ENCODE results near the gene GABARAPL1. TPM values are rescaled to one million over a fixed set of nuclear protein-coding genes. Genes with fewer than 3 reads are reported as not detected.
"Not testable (repeated sequence)": the region's sequence is repeated elsewhere in the genome, so short reads cannot be mapped to it uniquely, and the experiment has no call there.

GABARAPL1 gene
- polyA plus RNA-seq, 5 donors = 34.2 to 53.1 (median 45.0) TPM

DNA sequence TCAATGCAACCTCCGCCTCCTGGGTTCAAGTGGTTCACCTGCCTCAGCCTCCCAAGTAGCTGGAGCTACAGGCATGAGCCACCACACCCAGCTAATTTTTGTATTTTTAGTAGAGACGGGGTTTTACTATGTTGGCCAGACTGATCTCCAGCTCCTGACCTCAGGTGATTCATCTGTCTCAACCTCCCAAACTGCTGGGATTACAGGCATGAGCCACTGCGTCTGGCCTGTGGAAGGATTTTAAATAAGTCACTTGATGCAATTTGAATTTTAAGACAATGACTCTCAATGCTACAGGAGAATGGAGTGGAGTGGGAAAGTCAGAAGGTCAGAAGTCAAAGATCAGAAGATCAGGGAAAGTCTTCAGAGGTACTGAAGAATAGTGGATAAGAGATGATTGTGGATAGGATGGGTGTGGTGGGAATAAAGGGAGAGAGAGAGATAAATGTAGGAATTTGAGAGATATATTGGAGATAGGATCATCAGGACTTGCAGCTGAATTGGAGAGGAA, 18.5 kb upstream of the GABARAPL1 start:
- DNase-seq = no peak

DNA sequence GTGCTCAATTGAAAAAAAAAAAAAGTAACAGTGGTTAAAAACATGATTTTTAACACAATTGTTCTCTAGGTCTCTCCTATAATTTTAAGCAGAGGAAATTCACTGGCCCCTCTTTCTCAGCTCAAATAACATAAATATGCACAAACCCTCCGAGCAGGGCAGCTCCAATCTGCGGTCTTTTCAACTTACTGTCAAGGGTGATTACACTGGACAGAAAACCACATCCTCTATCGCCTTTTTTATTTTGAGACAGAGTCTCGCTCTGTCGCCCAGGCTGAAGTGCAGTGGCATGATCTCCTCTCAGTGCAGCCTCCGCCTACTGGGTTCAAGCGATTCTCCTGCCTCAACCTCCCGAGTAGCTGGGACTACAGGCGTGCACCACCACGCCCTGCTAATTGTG, 16.5 kb upstream of the GABARAPL1 start:
- DNase-seq = no peak

DNA sequence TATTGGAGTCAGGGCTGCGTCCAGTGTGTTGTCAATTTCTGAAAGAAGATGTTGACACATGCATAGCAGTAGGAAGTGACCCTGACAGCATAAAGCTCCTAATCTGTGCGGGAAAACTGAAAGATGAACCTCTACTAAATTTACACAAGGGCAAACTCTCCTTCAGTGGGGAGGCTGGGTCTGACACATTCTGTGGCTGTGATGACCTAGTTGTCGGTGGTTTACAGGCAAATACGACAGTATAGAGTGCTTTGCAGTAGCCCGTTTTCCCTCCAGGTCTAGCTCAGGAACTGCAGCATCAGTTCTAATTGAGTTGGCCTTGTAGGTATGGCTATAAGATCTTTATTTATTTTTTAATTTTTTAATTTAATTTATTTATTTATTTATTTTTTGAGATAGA, 14.8 kb upstream of the GABARAPL1 start:
- DNase-seq = no peak

DNA sequence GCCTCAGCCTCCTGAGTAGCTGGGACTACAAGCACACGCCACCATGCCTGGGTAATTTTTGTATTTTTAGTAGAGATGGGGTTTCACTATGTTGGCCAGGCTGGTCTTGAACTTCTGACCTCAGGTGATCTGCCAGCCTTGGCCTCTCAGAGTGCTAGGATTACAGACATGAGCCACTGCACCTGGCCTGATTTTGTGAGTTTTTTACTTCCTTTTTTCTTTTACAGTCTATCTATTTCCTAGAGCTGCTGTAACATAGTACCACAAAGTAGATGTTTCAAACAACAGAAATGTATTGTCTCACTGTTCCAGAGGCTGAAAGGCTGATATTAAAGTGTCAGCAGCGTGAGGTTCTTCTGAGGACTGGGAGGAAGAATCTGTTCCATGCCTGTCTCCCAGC, 8.2 kb upstream of the GABARAPL1 start:
- DNase-seq = not testable (repeated sequence)

DNA sequence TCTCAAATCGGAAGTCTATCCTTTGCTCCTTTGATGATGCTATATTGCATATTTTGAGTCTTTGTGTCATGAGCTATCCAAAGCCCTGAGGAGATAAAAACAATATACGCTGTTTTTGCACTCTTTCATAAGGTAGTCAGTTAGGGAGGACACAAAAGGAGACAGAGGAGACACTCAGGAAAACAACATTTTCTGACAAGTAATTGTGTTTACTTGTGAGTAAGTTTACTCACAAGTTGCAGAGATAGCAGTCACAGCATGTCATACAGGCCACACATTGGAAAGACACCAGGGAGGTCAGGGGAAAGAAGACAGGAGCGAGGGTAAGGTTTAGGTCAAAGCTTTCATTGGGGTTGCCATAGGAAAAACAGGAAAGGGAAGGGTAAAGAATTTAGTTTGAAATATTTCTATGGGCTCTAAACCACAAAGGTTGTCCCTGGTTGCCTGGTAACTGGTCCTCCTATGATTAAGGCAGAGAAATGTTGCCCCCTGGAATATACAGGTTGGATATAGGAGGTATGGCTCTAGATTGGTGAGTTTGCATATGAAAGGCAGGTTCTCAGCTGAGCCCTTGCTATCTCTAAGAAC, 7.4 kb upstream of the GABARAPL1 start:
- no peak for DNase-seq

DNA sequence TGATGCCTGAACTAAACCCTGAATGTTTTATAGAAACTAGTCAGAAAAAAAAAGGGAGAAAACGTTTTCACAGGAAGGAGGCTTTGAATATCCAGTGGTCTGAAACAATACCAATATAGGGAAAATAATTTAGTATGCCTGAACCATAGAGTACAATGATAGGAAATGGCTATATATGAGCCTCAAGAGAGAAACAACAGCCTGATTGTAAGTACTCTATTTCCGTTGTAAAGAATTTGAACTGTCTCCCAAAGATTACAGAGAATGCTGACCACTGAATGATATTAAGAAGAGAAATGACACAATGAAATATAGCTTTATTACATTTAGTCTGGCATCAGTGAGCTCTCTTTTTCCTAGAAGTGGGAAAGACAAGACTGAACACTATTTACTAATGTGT, 5.5 kb upstream of the GABARAPL1 start:
- no peak for DNase-seq

DNA sequence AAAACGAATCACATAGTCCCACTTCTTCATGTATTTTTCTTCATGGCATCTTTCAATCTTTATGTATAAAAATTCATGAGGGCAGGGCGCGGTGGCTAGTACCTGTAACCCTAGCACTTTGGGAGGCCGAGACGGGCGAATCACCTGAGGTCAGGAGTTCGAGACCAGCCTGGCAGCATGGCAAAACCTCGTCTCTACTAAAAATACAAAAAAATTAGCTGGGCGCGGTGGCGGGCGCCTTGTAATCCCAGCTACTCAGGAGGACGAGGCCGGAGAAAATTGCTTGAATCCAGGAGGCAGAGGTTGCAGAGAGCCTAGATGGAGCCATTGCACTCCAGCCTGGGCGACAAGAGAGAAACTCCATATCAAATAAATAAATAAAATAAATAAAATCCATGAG, 2.5 kb upstream of the GABARAPL1 start:
- no peak for DNase-seq

DNA sequence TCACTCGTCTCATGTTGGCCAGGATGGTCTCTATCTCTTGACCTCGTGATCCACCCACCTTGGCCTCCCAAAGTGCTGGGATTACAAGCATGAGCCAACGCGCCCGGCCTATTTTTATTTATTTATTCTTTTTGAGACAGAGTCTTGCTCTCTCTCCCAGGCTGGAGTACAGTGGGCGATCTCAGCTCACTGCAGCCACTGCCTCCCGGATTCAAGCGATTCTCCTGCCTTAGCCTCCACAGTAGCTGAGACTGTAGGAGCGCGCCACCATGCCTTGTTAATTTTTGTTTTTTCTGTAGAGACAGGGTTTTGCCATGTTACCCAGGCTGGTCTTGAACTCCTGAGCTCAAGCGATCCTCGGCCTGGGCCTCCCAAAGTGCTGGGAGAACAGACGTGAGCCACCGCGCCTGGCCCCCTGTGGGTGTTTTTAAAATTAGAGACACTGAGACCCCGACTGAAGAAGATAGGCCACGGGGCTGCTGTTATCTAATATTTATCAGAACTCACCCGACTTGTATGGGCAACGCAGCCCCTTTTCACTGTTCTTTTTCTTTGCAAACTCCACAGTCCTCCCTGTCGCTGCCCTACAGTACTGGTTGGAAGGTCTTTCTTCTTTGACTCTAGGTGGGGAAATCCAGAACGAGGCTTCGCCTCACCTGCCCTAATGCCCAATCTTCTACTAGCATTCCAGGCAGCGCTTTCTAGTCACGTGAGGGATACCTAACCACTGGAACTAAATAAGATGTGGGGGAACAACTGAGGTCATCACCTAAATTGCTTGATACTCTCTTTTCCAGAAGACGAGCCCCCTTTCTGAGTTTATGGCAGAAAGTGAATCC, 1.4 kb upstream of the GABARAPL1 start:
- no peak for DNase-seq

DNA sequence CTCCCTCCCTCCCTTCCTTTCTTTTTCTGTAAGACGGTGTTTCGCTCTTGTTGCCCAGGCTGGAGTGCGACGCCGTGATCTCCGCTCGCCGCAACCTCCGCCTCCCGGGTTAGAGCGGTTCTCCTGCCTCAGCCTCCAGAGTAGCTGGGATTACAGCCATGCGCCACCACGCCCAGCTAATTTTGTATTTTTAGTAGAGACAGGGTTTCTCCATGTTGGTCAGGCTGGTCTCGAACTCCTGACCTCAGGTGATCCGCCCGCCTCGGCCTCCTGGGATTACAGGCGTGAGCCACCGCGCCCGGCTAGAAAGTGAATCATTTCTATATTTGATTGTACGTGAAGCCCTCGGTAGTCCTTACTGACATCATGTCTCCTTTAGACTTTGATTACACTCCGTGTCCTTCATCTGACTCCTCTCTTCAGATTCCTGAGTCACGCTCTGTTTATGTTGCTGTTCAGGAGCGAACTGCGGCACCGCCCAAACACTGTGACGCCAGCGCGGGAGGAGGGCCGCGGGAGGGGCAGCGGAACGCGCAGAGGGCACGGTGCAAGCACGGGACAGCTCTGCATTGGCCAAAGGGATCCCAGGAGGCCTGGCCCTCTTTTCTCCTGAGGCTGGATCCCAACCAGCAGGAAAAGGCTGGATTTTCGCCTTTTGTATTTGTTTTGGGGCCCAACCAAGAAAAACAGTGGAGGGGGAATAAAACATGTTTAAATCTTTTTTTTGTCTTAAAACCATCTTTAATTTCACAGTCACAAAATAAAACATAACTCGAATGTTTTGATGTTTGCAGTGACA, 538 bp upstream of the GABARAPL1 start:
- peak; percentile 95 to 97 for DNase-seq

DNA sequence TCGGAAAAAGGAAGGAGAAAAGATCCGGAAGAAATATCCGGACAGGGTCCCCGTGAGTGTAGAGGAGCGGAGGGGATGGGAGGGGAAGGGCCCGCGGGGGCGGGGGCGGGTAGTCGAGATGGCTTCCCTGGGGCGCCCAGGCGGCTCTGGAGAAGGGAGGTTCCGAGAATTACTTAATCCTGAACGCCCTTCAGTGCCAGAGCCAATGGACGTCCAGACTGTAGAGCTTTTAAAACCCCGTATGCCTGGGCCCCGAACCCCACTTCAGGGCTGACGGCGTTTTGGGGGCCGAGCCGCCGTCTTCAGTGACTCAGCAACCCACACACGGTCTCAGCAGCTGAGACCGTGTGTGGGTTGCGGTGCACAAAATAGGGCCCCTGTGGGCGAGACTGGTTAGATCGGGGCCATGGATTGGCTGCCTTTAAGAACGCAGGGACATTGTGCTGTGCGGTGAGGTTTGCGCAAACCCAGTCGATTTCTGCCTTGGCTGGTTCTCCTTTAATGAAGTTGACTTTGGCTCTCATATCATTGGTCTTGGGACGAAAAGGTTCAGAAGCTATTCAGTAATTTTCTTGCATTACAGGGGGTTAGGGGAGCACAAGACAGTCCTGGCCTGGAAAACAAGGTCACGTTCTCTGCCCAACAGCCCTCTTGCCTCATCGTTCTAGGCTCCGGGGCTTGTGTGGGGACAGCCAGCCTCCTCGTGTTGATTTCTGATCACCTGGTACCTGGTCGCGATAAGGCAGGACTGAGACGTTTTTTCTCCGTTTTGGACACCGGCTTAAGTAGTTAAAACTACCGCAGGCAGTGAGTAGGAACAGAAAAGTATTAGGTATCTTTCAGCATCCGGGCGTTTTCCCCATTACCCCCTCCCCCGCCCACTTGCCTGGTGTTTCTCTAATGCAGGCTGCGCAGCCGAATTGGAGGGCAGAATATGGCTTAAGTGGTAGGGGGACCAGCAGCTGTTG, 775 bp downstream of the GABARAPL1 start:
- DNase-seq = peak; percentile 77 to 80

DNA sequence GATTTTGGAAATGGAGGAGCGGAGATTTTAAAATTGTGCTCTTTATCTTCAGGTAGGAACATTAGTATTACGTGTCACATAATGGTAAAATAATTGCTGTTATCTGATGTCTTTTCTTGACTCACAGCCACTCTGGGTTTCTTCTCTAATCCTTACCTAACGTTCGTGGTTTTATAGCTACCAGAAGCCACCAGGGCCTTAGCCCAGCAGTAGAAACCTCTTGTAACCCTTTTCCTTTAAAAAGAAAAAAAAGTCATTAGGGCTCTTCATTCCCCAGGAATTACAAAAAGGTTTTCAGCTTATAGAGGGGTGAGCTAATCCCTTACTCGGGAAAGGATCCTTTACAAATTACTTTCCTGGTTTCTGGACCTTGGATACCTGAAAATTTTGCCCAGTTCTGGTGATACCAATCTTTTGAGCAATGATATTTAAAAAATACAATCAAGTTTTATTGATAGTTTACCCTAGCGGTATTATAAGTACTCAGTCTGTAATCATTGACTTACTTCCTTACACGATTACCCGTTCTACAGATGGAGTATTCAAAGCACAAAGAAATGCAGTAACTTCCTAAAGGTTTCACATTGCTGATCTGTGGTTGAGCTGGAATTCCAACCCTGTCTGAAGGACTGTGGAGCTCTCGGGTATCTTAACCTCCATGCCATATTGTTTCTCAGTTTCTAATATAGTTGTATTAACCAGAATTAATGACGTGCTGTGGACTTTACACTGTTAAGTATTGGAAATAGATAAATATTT, 1.6 kb downstream of the GABARAPL1 start:
- no peak for DNase-seq

DNA sequence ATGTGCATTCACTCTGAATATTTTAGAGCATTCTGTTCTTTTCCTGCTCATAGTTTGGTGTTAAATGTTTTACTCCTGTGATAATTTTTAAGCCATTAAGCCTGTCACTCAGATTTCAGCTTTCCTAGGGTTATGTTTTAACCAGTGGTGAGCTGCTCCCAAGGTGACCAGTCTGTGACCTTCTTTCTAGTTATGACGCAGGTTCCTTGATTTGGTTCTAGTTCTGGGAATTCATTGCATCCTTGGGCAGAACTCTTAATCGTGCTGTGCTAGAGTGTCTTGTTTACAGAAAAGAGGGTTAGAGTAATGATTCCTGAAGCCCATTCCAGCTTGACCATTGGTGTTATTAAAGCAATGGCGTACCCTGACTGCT, 2.2 kb downstream of the GABARAPL1 start:
- no peak for DNase-seq

DNA sequence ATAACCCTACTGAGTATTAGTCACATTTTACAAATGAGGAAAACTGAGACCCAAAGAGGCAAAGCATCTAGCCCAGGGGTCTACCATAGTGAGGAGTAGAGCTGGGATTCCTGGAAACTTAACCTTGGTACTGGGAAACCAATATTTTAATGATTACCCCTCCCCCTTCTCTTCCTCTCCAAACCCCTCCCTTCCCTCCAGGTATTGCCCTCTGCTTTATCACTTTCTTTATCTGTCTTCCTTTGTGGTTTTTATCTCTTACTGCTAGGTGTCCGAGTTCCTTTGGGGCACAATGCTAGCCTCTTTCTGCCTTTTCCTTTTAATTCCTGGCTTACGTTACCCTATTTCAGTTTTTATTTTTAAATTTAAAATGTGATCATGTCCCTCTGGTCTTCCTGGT, 2.8 kb downstream of the GABARAPL1 start:
- DNase-seq = no peak

DNA sequence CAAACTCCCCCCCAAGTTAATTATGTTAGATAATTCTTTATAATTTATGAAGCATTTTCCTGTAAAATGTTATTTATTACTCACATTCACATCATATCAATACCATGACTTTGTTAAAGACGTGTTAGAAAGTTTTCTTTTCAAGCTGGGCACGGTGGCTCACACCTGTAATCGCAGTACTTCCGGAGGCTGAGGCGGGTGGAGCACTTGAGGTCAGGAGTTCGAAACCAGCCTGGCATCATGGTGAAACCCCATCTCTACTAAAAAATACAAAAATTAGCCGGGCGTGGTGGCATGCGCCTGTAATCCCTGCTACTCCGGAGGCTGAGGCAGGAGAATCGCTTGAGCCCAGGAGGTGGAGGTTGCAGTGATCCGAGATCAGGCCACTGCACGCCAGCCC, 3.3 kb downstream of the GABARAPL1 start:
- DNase-seq = not testable (repeated sequence)

DNA sequence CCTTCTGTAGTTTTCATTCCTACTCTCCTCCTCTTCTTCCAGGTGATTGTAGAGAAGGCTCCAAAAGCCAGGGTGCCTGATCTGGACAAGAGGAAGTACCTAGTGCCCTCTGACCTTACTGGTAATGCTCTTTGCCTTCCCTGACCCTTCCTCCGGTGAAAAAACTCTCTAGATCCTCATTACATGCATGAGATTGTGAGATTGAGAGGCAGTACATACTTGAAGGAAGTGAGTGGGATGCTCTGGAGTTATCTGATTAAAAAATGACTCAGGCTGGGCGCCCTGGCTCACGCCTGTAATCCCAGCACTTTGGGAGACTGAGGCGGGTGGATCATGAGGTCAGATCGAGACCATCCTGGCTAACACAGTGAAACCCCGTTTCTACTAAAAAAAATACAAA, 5.3 kb downstream of the GABARAPL1 start:
- no peak for DNase-seq

DNA sequence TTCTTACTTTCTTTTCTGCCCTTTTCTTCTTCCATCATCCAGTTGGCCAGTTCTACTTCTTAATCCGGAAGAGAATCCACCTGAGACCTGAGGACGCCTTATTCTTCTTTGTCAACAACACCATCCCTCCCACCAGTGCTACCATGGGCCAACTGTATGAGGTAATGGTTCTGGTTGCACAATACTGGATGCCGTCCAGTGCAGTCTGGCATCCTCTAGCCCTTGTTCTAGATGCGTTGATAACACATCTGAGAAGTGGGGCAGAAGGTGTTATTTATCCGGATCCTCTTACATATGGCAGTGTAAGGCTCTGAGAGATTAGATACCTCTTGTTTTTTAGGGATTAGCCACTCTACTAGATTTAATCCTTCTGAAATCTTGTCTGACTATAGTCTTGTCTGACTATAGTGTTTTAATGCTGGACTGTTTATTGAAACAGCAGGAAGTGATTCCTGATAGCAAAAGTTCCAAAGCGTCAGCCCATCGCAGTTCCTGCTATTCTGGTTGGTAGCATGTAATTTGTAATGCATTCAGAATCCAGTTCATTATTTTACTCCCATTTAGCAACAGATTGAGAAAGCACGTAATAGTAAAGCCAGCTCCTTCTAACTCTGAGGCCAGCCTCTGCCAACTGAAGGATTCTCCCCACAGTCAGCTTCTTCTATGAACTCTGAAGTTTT, 7.9 kb downstream of the GABARAPL1 start:
- DNase-seq = peak; percentile 27 to 37

DNA sequence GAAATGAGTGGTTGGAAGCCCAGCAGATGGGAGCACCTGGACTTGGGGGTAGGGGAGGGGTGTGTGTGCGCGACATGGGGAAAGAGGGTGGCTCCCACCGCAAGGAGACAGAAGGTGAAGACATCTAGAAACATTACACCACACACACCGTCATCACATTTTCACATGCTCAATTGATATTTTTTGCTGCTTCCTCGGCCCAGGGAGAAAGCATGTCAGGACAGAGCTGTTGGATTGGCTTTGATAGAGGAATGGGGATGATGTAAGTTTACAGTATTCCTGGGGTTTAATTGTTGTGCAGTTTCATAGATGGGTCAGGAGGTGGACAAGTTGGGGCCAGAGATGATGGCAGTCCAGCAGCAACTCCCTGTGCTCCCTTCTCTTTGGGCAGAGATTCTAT, 9.2 kb downstream of the GABARAPL1 start:
- no peak for DNase-seq

DNA sequence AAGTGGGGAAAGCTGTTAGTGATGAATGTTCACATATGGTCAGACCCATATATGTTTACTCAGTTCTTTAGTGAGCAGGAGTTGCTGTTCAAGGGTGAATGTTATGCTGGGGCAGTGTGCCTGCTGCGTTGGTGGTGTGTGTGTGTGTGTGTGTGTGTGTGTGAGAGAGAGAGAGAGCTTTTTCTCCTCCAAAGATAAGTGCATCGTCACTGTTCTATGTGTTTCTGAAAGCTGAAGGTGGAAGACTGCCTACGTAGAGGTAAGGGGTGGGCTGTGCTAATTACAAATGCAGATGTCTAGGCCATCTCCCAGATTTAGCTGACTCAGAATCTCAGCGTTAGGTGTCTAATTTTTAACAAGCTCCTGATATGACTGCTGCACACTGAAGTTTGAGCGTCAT, 10.5 kb downstream of the GABARAPL1 start:
- DNase-seq = no peak

DNA sequence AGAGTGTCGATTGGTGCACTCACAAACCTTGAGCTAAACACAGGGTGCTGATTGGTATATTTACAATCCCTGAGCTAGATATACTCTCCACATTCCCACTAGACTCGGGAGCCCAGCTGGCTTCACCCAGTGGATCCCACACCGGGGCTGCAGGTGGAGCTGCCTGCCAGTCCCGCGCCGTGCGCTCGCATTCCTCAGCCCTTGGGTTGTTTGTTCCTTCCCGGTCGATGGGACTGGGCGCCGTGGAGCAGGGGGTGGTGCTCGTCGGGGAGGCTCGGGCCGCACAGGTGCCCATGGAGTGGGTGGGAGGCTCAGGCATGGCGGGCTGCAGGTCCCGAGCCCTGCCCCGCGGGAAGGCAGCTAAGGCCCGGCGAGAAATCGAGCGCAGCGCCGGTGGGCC, 12.7 kb downstream of the GABARAPL1 start:
- not testable (repeated sequence) for DNase-seq

DNA sequence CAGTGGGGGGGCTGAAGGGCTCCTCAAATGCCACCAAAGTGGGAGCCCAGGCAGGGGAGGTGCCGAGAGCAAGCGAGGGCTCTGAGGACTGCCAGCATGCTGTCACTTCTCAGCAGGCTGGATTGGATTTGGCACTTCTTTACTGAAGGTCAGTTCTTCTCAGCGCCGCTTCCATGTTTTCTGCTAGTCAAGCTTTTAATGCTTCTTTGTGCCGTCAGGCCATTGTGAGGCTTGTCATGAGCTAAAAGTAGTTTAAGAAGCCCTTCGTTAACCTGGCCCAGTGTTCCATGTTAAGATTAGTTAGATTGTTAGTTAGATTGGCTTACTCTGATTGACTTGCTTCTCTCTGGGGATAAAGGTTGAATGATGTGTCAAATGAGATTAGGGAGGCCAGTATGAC, 13.4 kb downstream of the GABARAPL1 start:
- DNase-seq = no peak
